HEK293T (cell line): Measurements from ENCODE around the gene MXRA7.
"Not testable (repeated sequence)": the region's sequence is repeated elsewhere in the genome, so short reads cannot be mapped to it uniquely, and the experiment has no call there.

ENCODE experiments used
- CTCF ChIA-PET: fragments of 350-600 bp; formaldehyde crosslinking; extraction: SDS; loops from one replicate; lab custom pipeline; 2021; ENCODE audit warnings: antibody characterized with exemption, inconsistent platforms; lab: Yijun Ruan, JAX
- POLR2A ChIA-PET: fragments of 350-600 bp; formaldehyde crosslinking; extraction: SDS; loops from one replicate; lab custom pipeline; 2020; ENCODE audit warnings: antibody characterized with exemption, inconsistent platforms; lab: Yijun Ruan, JAX
- DNase-seq: peaks from one replicate; pipeline ENCODE4 v3.0.0; 2012; ENCODE audit warnings: mixed read lengths; ENCODE audit errors: extremely low spot score
- ARNT ChIP-seq: fragments of 450-650 bp; IDR thresholded peaks from 2 replicates; pipeline ENCODE4 v1.6.1; 2017; ENCODE audit warnings: mild to moderate bottlenecking
- BHLHE40 ChIP-seq: fragments of 450-650 bp; IDR thresholded peaks from 2 replicates; pipeline ENCODE4 v1.6.1; 2016; ENCODE audit warnings: mild to moderate bottlenecking, moderate library complexity, borderline replicate concordance
- CTBP1 ChIP-seq: fragments of 450-650 bp; IDR thresholded peaks from 2 replicates; pipeline ENCODE4 v1.6.1; 2016; ENCODE audit warnings: borderline replicate concordance
- ELF4 ChIP-seq: fragments of 450-650 bp; IDR thresholded peaks from 2 replicates; pipeline ENCODE4 v1.6.1; 2017; ENCODE audit warnings: antibody characterized with exemption
- FOXA1 ChIP-seq: fragments of 450-650 bp; IDR thresholded peaks from 2 replicates; pipeline ENCODE4 v1.6.1; 2016; ENCODE audit warnings: mild to moderate bottlenecking
- FOXK2 ChIP-seq: fragments of 450-650 bp; IDR thresholded peaks from 2 replicates; pipeline ENCODE4 v1.6.1; 2016; ENCODE audit warnings: mild to moderate bottlenecking
- FOXM1 ChIP-seq: fragments of 450-650 bp; IDR thresholded peaks from 2 replicates; pipeline ENCODE4 v1.6.1; 2017; ENCODE audit warnings: mild to moderate bottlenecking, borderline replicate concordance
- HDGF ChIP-seq: fragments of 450-650 bp; IDR thresholded peaks from 2 replicates; pipeline ENCODE4 v1.6.1; 2017; ENCODE audit warnings: antibody characterized with exemption, borderline replicate concordance
- L3MBTL2 ChIP-seq: fragments of 450-650 bp; conservative IDR thresholded peaks from 2 replicates; pipeline ENCODE4 v1.6.1; 2016; ENCODE audit warnings: mild to moderate bottlenecking
- LEF1 ChIP-seq: fragments of 450-650 bp; IDR thresholded peaks from 2 replicates; pipeline ENCODE4 v1.6.1; 2017; ENCODE audit warnings: mild to moderate bottlenecking, borderline replicate concordance
- NFRKB ChIP-seq: fragments of 450-650 bp; IDR thresholded peaks from 2 replicates; pipeline ENCODE4 v1.6.1; 2016; ENCODE audit warnings: mild to moderate bottlenecking, moderate library complexity
- PKNOX1 ChIP-seq: fragments of 450-650 bp; IDR thresholded peaks from 2 replicates; pipeline ENCODE4 v1.6.1; 2016
- SP1 ChIP-seq: fragments of 450-650 bp; IDR thresholded peaks from 2 replicates; pipeline ENCODE4 v1.6.1; 2017
- SUZ12 ChIP-seq: fragments of 450-650 bp; IDR thresholded peaks from 2 replicates; pipeline ENCODE4 v1.6.1; 2016; ENCODE audit warnings: mild to moderate bottlenecking
- TARDBP ChIP-seq: fragments of 450-650 bp; IDR thresholded peaks from 2 replicates; pipeline ENCODE4 v1.6.1; 2016
- ZNF384 ChIP-seq: fragments of 450-650 bp; IDR thresholded peaks from 2 replicates; pipeline ENCODE4 v1.6.1; 2016

MXRA7 gene

DNA sequence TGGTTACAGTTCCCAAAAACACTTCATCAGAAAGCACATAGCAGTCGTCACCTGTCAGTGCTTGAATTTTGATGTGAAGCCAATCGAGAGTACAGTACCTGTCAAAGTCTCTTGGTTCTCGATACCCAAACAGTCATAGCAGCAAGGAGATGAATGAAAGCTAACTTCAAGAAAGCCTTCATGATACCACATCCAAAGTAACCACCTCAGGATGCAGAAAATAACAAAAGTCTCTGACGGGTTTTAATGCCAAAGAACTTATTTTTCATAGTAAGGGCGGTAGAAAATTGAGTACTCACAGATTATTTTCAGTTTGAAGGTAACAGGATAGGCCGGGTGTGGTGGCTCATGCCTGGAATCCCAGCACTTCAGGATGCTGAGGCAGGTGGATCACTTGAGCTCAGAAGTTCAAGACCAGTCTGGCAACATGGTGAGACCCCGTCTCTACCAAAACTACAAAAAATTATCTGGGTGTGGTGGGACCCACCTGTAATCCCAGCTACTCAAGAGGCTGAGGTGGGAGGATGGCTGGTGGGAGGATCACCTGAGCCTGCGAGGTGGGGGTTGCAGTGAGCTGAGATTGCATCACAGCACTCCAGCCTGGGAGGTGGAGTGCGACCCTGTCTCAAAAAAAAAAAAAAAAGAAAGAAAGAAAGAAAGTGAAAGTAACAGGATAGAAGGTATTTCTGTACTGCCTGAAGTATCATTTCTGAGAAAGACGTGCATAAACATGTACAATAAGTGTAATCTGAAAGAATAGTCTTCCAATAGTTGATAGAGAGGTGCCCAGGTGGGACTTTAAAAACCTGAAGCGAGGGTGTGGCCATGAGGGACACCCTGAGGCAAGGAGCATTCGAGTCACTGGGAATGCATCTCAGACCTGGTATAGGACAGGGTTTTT lies 42.5 kb upstream of the MXRA7 start:
- POLR2A ChIA-PET, result no interaction called here
- TF ChIP-seq CTBP1 (no peak), BHLHE40 (no peak), FOXK2 (no peak), LEF1 (no peak)

DNA sequence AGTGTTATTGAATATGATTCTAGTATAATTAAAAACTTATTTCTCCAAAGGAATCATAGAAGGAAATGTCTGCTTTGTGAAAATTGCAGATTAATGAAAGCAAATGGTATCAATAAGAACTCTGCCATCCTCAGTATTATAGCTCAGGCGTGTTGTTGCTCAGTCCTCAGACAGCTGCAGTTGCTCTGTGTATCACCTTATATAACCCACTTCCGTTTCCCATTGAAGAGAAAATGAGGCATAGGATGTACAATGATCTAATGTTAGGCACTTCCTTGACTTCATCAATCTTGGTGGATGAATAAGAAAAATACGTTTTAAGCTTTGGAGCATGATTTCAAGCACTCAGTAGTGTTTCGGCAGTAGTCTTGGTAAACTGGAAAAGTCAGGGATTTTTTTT lies 41.2 kb upstream of the MXRA7 start:
- ChIA-PET POLR2A (interaction anchor here (0.7 kb wide), 1 partner anchor 338 kb away, joined by 3 read pairs; no protein-coding TSS in a partner anchor), CTCF (no interaction called here)
- TF ChIP-seq ARNT (no peak), CTBP1 (no peak), NFRKB (no peak), BHLHE40 (no peak), PKNOX1 (no peak)
- DNase-seq, result no peak

More for the DNA sequence above, 42.5 kb upstream of the MXRA7 start:
- no peak for DNase-seq
- CTCF ChIA-PET, result no interaction called here

GRCh38 chr17:76751416-76751993 lies 40.7 kb upstream of the MXRA7 start:
- DNase-seq, result no peak
- ChIA-PET POLR2A (interaction anchor here (0.7 kb wide), 1 partner anchor 339 kb away, joined by 3 read pairs; no protein-coding TSS in a partner anchor), CTCF (no interaction called here)
- no peak for TF ChIP-seq ARNT
- no peak for TF ChIP-seq NFRKB
- TF ChIP-seq SUZ12, result no peak
- no peak for TF ChIP-seq FOXA1
- TF ChIP-seq FOXK2, result no peak
- TF ChIP-seq FOXM1, result no peak
- no peak for TF ChIP-seq HDGF
- no peak for TF ChIP-seq SP1

- no peak for DNase-seq
- TF ChIP-seq SP1 (no peak), PKNOX1 (no peak), LEF1 (no peak), FOXA1 (no peak), CTBP1 (no peak), NFRKB (no peak), FOXK2 (no peak), HDGF (no peak), BHLHE40 (no peak), ELF4 (no peak), L3MBTL2 (no peak), ARNT (no peak), ZNF384 (no peak), FOXM1 (no peak), TARDBP (no peak), SUZ12 (no peak)
- CTCF ChIA-PET, result interaction anchor here (0.5 kb wide), 1 partner anchor 23 kb away, joined by 3 read pairs; no protein-coding TSS in a partner anchor
- POLR2A ChIA-PET, result interaction anchor here (1.0 to 2.5 kb wide), 2 partner anchors 11 to 12 kb away, joined by 3 to 8 read pairs; partner anchors contain the start of gene MFSD11
These were observed 37.9 kb upstream of the MXRA7 start for GRCh38 chr17:76748657-76749056.

GRCh38 chr17:76747716-76748363 lies 37.1 kb upstream of the MXRA7 start:
- no peak for TF ChIP-seq FOXK2
- TF ChIP-seq ZNF384, result no peak
- TF ChIP-seq LEF1, result no peak
- TF ChIP-seq SUZ12, result no peak
- TF ChIP-seq L3MBTL2, result no peak
- no peak for TF ChIP-seq TARDBP
- TF ChIP-seq FOXA1, result no peak
- TF ChIP-seq BHLHE40, result no peak
- TF ChIP-seq FOXM1, result no peak
- no peak for TF ChIP-seq HDGF
- TF ChIP-seq SP1, result no peak
- TF ChIP-seq ARNT, result no peak
- TF ChIP-seq ELF4, result no peak
- TF ChIP-seq NFRKB, result no peak
- no peak for TF ChIP-seq CTBP1
- TF ChIP-seq PKNOX1, result no peak
- POLR2A ChIA-PET, result interaction anchor here (1.0 to 2.5 kb wide), 2 partner anchors 10 to 11 kb away, joined by 3 to 8 read pairs; partner anchors contain the start of gene MFSD11
- no peak for DNase-seq
- CTCF ChIA-PET, result no interaction called here

GRCh38 chr17:76745785-76746184 lies 35.0 kb upstream of the MXRA7 start:
- DNase-seq, CTCF ChIA-PET: not testable (repeated sequence)
- POLR2A ChIA-PET, result interaction anchor here (0.8 to 0.9 kb wide), 2 partner anchors 11 to 41 kb away, joined by 3 to 4 read pairs; no protein-coding TSS in a partner anchor
